Smooth muscle cell (in vitro differentiated cells): ENCODE results near the gene TMEM109. TPM values are rescaled to one million over a fixed set of nuclear protein-coding genes. Genes with fewer than 3 reads are reported as not detected.
"Not testable (repeated sequence)": the region's sequence is repeated elsewhere in the genome, so short reads cannot be mapped to it uniquely, and the experiment has no call there.

ENCODE experiments used
- DNase-seq: peaks from one replicate; lab custom pipeline; 2025; ENCODE audit not compliant: unreplicated experiment; lab: John Stamatoyannopoulos, UW
- H2AFZ ChIP-seq: fragments of 200-600 bp; sonication (generic); 2 replicates; pipeline ENCODE4 v1.6.0; 2016; ENCODE audit warnings: antibody characterized with exemption, low read depth, mild to moderate bottlenecking
- H3F3A ChIP-seq: fragments of 200-600 bp; sonication (generic); 2 replicates; pipeline ENCODE4 v1.6.0; 2017; ENCODE audit warnings: antibody characterized with exemption, low read depth
- H3K27ac ChIP-seq: fragments of 200-600 bp; sonication (generic); 2 replicates; pipeline ENCODE4 v1.5.1; 2016; ENCODE audit warnings: low read depth, mild to moderate bottlenecking
- H3K27me3 ChIP-seq: fragments of 200-600 bp; sonication (generic); 2 replicates; pipeline ENCODE4 v1.6.1; 2016; ENCODE audit warnings: low read depth, mild to moderate bottlenecking
- H3K36me3 ChIP-seq: fragments of 200-600 bp; sonication (generic); 2 replicates; pipeline ENCODE4 v1.5.1; 2016; ENCODE audit warnings: low read depth
- H3K4me1 ChIP-seq: fragments of 200-600 bp; sonication (generic); 2 replicates; pipeline ENCODE4 v1.5.1; 2016; ENCODE audit warnings: low read depth
- H3K4me2 ChIP-seq: fragments of 200-600 bp; sonication (generic); 2 replicates; pipeline ENCODE4 v1.6.0; 2016; ENCODE audit warnings: mild to moderate bottlenecking
- H3K4me3 ChIP-seq: fragments of 200-600 bp; sonication (generic); 2 replicates; pipeline ENCODE4 v1.5.1; 2016; ENCODE audit warnings: mild to moderate bottlenecking
- H3K79me2 ChIP-seq: fragments of 200-600 bp; sonication (generic); 2 replicates; pipeline ENCODE4 v1.6.0; 2016; ENCODE audit warnings: low read depth, mild to moderate bottlenecking
- H3K9ac ChIP-seq: fragments of 200-600 bp; sonication (generic); 2 replicates; pipeline ENCODE4 v1.6.0; 2016; ENCODE audit warnings: low read depth
- H3K9me3 ChIP-seq: fragments of 200-600 bp; sonication (generic); replicated peaks from 2 replicates; pipeline ENCODE4 v1.5.1; 2016; ENCODE audit warnings: low read depth
- H4K20me1 ChIP-seq: fragments of 200-600 bp; sonication (generic); 2 replicates; pipeline ENCODE4 v1.6.0; 2016; ENCODE audit warnings: low read depth
- CTCF ChIP-seq: fragments of 200-600 bp; sonication (generic); IDR thresholded peaks from 2 replicates; pipeline ENCODE4 v1.5.1; 2017; ENCODE audit warnings: borderline replicate concordance, mild to moderate bottlenecking, antibody characterized with exemption; ENCODE audit not compliant: insufficient read depth, poor library complexity, severe bottlenecking
- WGBS: methylation state at CpG from one replicate; pipeline ENCODE4 v1.1.7; 2016; ENCODE audit warnings: low lambda C conversion rate; 5-methylcytosine and 5-hydroxymethylcytosine counted together
- polyA plus RNA-seq: library from polyadenylated mRNA; unstranded; fragments of >200 nt; fragmentation: Nextera tagmentation; extraction: Ambion mirVana; gene quantifications from 2 replicates; pipeline ENCODE4 v1.2.1, GENCODE V29; 2016
- total RNA-seq: library from RNA; depleted of rRNA; stranded (reverse); fragments of >200 nt; gene quantifications from 2 replicates; pipeline ENCODE4 v1.2.3, GENCODE V29; 2014

Gene TMEM109
- total and polyA plus RNA-seq, 2 experiments from 2014 or later = 19.8 to 107 TPM

DNA sequence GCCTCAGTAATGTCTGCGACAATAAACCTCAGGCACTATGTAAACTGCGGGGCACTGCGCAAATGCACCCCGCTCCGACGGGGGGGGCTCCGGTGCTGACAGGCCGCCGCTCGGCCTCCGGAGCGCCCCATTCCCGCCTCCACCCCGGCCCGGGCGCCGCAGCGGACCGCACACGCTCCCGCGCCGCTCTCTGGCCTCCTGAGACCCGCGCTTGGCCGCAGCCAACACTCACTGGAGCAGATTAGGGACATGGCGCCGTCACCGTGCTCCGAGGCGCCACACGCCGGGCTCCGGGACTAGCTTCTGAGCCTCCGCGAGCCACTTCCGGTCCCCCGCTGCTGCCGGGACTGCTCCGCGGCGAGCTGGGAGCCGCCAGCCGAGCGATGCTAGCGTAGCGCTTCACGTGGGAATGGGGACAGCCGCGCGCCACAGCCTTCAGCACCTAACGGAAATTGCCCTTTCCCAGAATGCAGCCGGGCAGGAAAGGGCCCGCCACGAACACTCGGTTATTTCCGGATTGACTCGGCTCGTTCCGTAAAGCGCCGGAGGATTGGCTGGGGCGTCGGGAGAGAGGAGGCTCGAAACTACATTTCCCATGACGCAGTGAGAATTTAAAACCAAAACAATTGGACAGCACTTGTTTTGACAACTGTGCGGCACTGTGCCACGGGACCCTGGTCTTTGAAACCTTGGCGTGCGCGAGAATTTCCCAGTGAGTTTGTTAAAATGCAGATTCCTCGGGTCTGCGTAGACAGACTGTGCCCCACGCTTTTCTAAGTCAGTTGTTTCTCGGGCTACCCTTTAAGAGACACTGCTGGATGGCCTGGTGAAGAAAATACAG is 7.6 kb upstream of the TMEM109 start, which contains the start of gene PRPF19:
PRPF19 (minus strand) TSS at position 454 of the 841 bp plus-strand sequence; CDS start at position 251, 203 bp downstream.
- under 1% methylated on average over 75 of the region's 75 CpGs for WGBS

GRCh38 chr11:60908803-60909202 is 5.2 kb upstream of the TMEM109 start:
- no peak for TF ChIP-seq CTCF
- 50% methylated on average over 1 of the region's 1 CpG for WGBS
- DNase-seq = no peak
- H3K4me2 ChIP-seq = no peak overlapping the region
- no peaks in the 10 kb centered on the region for H3K36me3 ChIP-seq
- peaks cover 20% of the 10 kb centered on the region for H4K20me1 ChIP-seq
- peaks cover 22% of the 10 kb centered on the region for H3K79me2 ChIP-seq
- H3K4me1 ChIP-seq = peaks cover 12% of the 10 kb centered on the region
- H3K27ac ChIP-seq = no peak overlapping the region
- H3K27me3 ChIP-seq = peaks cover 6% of the 10 kb centered on the region
- H2AFZ ChIP-seq = no peak overlapping the region
- H3K4me3 ChIP-seq = no peak overlapping the region
- H3K9ac ChIP-seq = no peak overlapping the region
- no peaks in the 10 kb centered on the region for H3F3A ChIP-seq
- H3K9me3 ChIP-seq = no peaks in the 10 kb centered on the region

More for the DNA sequence above, 7.6 kb upstream of the TMEM109 start, which contains the start of gene PRPF19:
- peaks cover 25% of the 10 kb centered on the region for H3K79me2 ChIP-seq
- H3F3A ChIP-seq = no peaks in the 10 kb centered on the region
- H3K9ac ChIP-seq = peak within 1 kb of the TSS; percentile 87
- peaks cover 6% of the 10 kb centered on the region for H3K4me1 ChIP-seq
- peak within 1 kb of the TSS; percentile 88 for H2AFZ ChIP-seq
- peak within 1 kb of the TSS; percentile 89 for H3K4me2 ChIP-seq
- peak; percentile 72 for DNase-seq
- no peak for TF ChIP-seq CTCF
- H3K27ac ChIP-seq = peak within 1 kb of the TSS; percentile 85
- no peaks in the 10 kb centered on the region for H3K36me3 ChIP-seq
- peaks cover 33% of the 10 kb centered on the region for H4K20me1 ChIP-seq
- H3K27me3 ChIP-seq = peaks cover 6% of the 10 kb centered on the region
- H3K4me3 ChIP-seq = peak within 1 kb of the TSS; percentile 76
- no peaks in the 10 kb centered on the region for H3K9me3 ChIP-seq

GRCh38 chr11:60909680-60910280 is 4.2 kb upstream of the TMEM109 start:
- peaks cover 12% of the 10 kb centered on the region for H3K79me2 ChIP-seq
- 53% methylated on average over 3 of the region's 3 CpGs for WGBS
- not testable (repeated sequence) for H3K27me3 ChIP-seq, H3K9ac ChIP-seq, H3F3A ChIP-seq, H2AFZ ChIP-seq, H3K4me3 ChIP-seq, H3K9me3 ChIP-seq, H4K20me1 ChIP-seq, H3K4me2 ChIP-seq, DNase-seq, H3K27ac ChIP-seq, H3K36me3 ChIP-seq
- H3K4me1 ChIP-seq = peaks cover 14% of the 10 kb centered on the region

GRCh38 chr11:60910281-60910687 is 3.7 kb upstream of the TMEM109 start:
- no peak overlapping the region for H3K4me3 ChIP-seq
- H2AFZ ChIP-seq = no peak overlapping the region

More at GRCh38 chr11:60910281-60910687, 3.7 kb upstream of the TMEM109 start:
- Histone ChIP-seq H3K4me2 (no peak overlapping the region), H3K4me1 (peaks cover 13% of the 10 kb centered on the region), H3K9me3 (no peaks in the 10 kb centered on the region), H4K20me1 (peaks cover 5% of the 10 kb centered on the region), H3K36me3 (no peaks in the 10 kb centered on the region), H3F3A (no peaks in the 10 kb centered on the region), H3K79me2 (peaks cover 7% of the 10 kb centered on the region), H3K27me3 (peaks cover 6% of the 10 kb centered on the region), H3K27ac (no peak overlapping the region), H3K9ac (no peak overlapping the region)
- WGBS = 92% methylated on average over 3 of the region's 3 CpGs
- no peak for TF ChIP-seq CTCF
- no peak for DNase-seq
